Adrenal gland (tissue), 5 donors: ENCODE measurements around the gene ANXA9.

ENCODE experiments used
- CTCF ChIP-seq, 6 experiments: fragments of 450-650 bp in 4 of 6; fragments of 200-600 bp in 2 of 6; sonication (generic) in 1 of 6; IDR thresholded peaks; 1 replicate in 5 of 6; 2 replicates in 1 of 6; pipeline versions ENCODE4 v1.5.1 to v1.8.0; 2016 to 2021; ENCODE audit warnings: antibody characterized with exemption in 6 of 6, mild to moderate bottlenecking in 2 of 6, moderate library complexity in 1 of 6
- POLR2A ChIP-seq, 2 donors: fragments of 450-650 bp; IDR thresholded peaks; one replicate each; pipeline ENCODE4 v1.6.1; 2017; ENCODE audit warnings: antibody characterized with exemption in 2 of 2, mild to moderate bottlenecking in 2 of 2, moderate library complexity in 1 of 2
- donor health status: DM: no; HTN: no; CAD: no.

GRCh38 chr1:151005729-151006319 lies 23.7 kb downstream of the ANXA9 start:
- TF ChIP-seq POLR2A (IDR thresholded peaks at IDR 0.05) (no peak), CTCF (IDR thresholded peaks at IDR 0.05) (no peak)
